ENCODE data around the gene LIPA.
"Not testable (repeated sequence)": the region's sequence is repeated elsewhere in the genome, so short reads cannot be mapped to it uniquely, and the experiment has no call there.

The LIPA gene
- 44.8 to 60.9 (median 49.4) reads per million in 3 donors for total RNA-seq

- H3K4me1 ChIP-seq (ENCODE audit: control insufficient read depth, insufficient read depth, low read length, poor library complexity, severe bottlenecking): peaks cover 9% of the 10 kb centered on the region
- H3K27me3 ChIP-seq (replicated peaks; ENCODE audit: control insufficient read depth, insufficient read depth, low read length, poor library complexity, severe bottlenecking): no peaks in the 10 kb centered on the region
- H3K9me3 ChIP-seq (ENCODE audit: control insufficient read depth, low read length): no peaks in the 10 kb centered on the region
- peak within 1 kb of the TSS; percentile 47 for H3K27ac ChIP-seq (ENCODE audit: insufficient read depth, low read length, poor library complexity, severe bottlenecking)
- peak; percentile 94 to 95 (median 94) for DNase-seq
- H3K36me3 ChIP-seq (ENCODE audit: control insufficient read depth, insufficient read depth, low read length): no peaks in the 10 kb centered on the region
- H3K4me3 ChIP-seq (ENCODE audit: insufficient read depth, low read depth, low read length, poor library complexity, severe bottlenecking): peak within 1 kb of the TSS; percentile 69
Measured at GRCh38 chr10:89251409-89252224, at the start of gene LIPA. Gene LIPA, minus strand, starts transcription at chr10:89251775. Its CDS starts 4,127 bp downstream, at chr10:89247648.

- DNase-seq: no peak
- Histone ChIP-seq H3K9me3 (ENCODE audit: control insufficient read depth, low read length) (no peaks in the 10 kb centered on the region), H3K4me1 (ENCODE audit: control insufficient read depth, insufficient read depth, low read length, poor library complexity, severe bottlenecking) (peaks cover 12% of the 10 kb centered on the region), H3K36me3 (ENCODE audit: control insufficient read depth, insufficient read depth, low read length) (peaks cover 6% of the 10 kb centered on the region), H3K27me3 (replicated peaks; ENCODE audit: control insufficient read depth, insufficient read depth, low read length, poor library complexity, severe bottlenecking) (no peaks in the 10 kb centered on the region), H3K4me3 (ENCODE audit: insufficient read depth, low read depth, low read length, poor library complexity, severe bottlenecking) (peak overlapping the region; percentile 57), H3K27ac (ENCODE audit: insufficient read depth, low read length, poor library complexity, severe bottlenecking) (peak overlapping the region; percentile 84)
Measured at GRCh38 chr10:89301232-89301631, 49.7 kb upstream of the LIPA start.

GRCh38 chr10:89299031-89299430 is 47.5 kb upstream of the LIPA start:
- peaks cover 14% of the 10 kb centered on the region for H3K4me1 ChIP-seq (ENCODE audit: control insufficient read depth, insufficient read depth, low read length, poor library complexity, severe bottlenecking)
- H3K27ac ChIP-seq (ENCODE audit: insufficient read depth, low read length, poor library complexity, severe bottlenecking): no peak overlapping the region
- no peaks in the 10 kb centered on the region for H3K36me3 ChIP-seq (ENCODE audit: control insufficient read depth, insufficient read depth, low read length)
- no peaks in the 10 kb centered on the region for H3K9me3 ChIP-seq (ENCODE audit: control insufficient read depth, low read length)
- no peaks in the 10 kb centered on the region for H3K27me3 ChIP-seq (replicated peaks; ENCODE audit: control insufficient read depth, insufficient read depth, low read length, poor library complexity, severe bottlenecking)
- DNase-seq: no peak
- no peak overlapping the region for H3K4me3 ChIP-seq (ENCODE audit: insufficient read depth, low read depth, low read length, poor library complexity, severe bottlenecking)

- H3K36me3 ChIP-seq (ENCODE audit: control insufficient read depth, insufficient read depth, low read length): no peaks in the 10 kb centered on the region
- no peak overlapping the region for H3K4me3 ChIP-seq (ENCODE audit: insufficient read depth, low read depth, low read length, poor library complexity, severe bottlenecking)
- no peaks in the 10 kb centered on the region for H3K9me3 ChIP-seq (ENCODE audit: control insufficient read depth, low read length)
- DNase-seq: no peak
- no peak overlapping the region for H3K27ac ChIP-seq (ENCODE audit: insufficient read depth, low read length, poor library complexity, severe bottlenecking)
- H3K4me1 ChIP-seq (ENCODE audit: control insufficient read depth, insufficient read depth, low read length, poor library complexity, severe bottlenecking): peaks cover 3% of the 10 kb centered on the region
- no peaks in the 10 kb centered on the region for H3K27me3 ChIP-seq (replicated peaks; ENCODE audit: control insufficient read depth, insufficient read depth, low read length, poor library complexity, severe bottlenecking)
Measured at GRCh38 chr10:89297791-89298190, 46.2 kb upstream of the LIPA start.

GRCh38 chr10:89297356-89297755 is 45.8 kb upstream of the LIPA start:
- no peak for DNase-seq
- Histone ChIP-seq H3K9me3 (ENCODE audit: control insufficient read depth, low read length) (no peaks in the 10 kb centered on the region), H3K4me3 (ENCODE audit: insufficient read depth, low read depth, low read length, poor library complexity, severe bottlenecking) (no peak overlapping the region), H3K27me3 (replicated peaks; ENCODE audit: control insufficient read depth, insufficient read depth, low read length, poor library complexity, severe bottlenecking) (no peaks in the 10 kb centered on the region), H3K4me1 (ENCODE audit: control insufficient read depth, insufficient read depth, low read length, poor library complexity, severe bottlenecking) (peaks cover 3% of the 10 kb centered on the region), H3K36me3 (ENCODE audit: control insufficient read depth, insufficient read depth, low read length) (no peaks in the 10 kb centered on the region), H3K27ac (ENCODE audit: insufficient read depth, low read length, poor library complexity, severe bottlenecking) (no peak overlapping the region)

- no peak for DNase-seq
- no peak overlapping the region for H3K4me3 ChIP-seq (ENCODE audit: insufficient read depth, low read depth, low read length, poor library complexity, severe bottlenecking)
Measured at GRCh38 chr10:89296220-89296648, 44.7 kb upstream of the LIPA start.

GRCh38 chr10:89295597-89295996 is 44.0 kb upstream of the LIPA start:
- Histone ChIP-seq H3K27me3 (replicated peaks; ENCODE audit: control insufficient read depth, insufficient read depth, low read length, poor library complexity, severe bottlenecking) (no peaks in the 10 kb centered on the region), H3K36me3 (ENCODE audit: control insufficient read depth, insufficient read depth, low read length) (no peaks in the 10 kb centered on the region), H3K4me1 (ENCODE audit: control insufficient read depth, insufficient read depth, low read length, poor library complexity, severe bottlenecking) (peaks cover 3% of the 10 kb centered on the region), H3K9me3 (ENCODE audit: control insufficient read depth, low read length) (no peaks in the 10 kb centered on the region), H3K4me3 (ENCODE audit: insufficient read depth, low read depth, low read length, poor library complexity, severe bottlenecking) (no peak overlapping the region), H3K27ac (ENCODE audit: insufficient read depth, low read length, poor library complexity, severe bottlenecking) (no peak overlapping the region)
- DNase-seq: no peak

More at GRCh38 chr10:89296220-89296648, 44.7 kb upstream of the LIPA start:
- Histone ChIP-seq H3K27me3 (replicated peaks; ENCODE audit: control insufficient read depth, insufficient read depth, low read length, poor library complexity, severe bottlenecking) (no peaks in the 10 kb centered on the region), H3K4me1 (ENCODE audit: control insufficient read depth, insufficient read depth, low read length, poor library complexity, severe bottlenecking) (peaks cover 3% of the 10 kb centered on the region), H3K27ac (ENCODE audit: insufficient read depth, low read length, poor library complexity, severe bottlenecking) (no peak overlapping the region), H3K36me3 (ENCODE audit: control insufficient read depth, insufficient read depth, low read length) (no peaks in the 10 kb centered on the region), H3K9me3 (ENCODE audit: control insufficient read depth, low read length) (no peaks in the 10 kb centered on the region)

GRCh38 chr10:89294721-89295239 is 43.2 kb upstream of the LIPA start:
- no peak for DNase-seq
- Histone ChIP-seq H3K4me3 (ENCODE audit: insufficient read depth, low read depth, low read length, poor library complexity, severe bottlenecking) (no peak overlapping the region), H3K36me3 (ENCODE audit: control insufficient read depth, insufficient read depth, low read length) (no peaks in the 10 kb centered on the region), H3K27me3 (replicated peaks; ENCODE audit: control insufficient read depth, insufficient read depth, low read length, poor library complexity, severe bottlenecking) (no peaks in the 10 kb centered on the region), H3K4me1 (ENCODE audit: control insufficient read depth, insufficient read depth, low read length, poor library complexity, severe bottlenecking) (peaks cover 3% of the 10 kb centered on the region), H3K27ac (ENCODE audit: insufficient read depth, low read length, poor library complexity, severe bottlenecking) (no peak overlapping the region), H3K9me3 (ENCODE audit: control insufficient read depth, low read length) (no peaks in the 10 kb centered on the region)

GRCh38 chr10:89285303-89285702 is 33.7 kb upstream of the LIPA start:
- not testable (repeated sequence) for H3K27me3 ChIP-seq (replicated peaks; ENCODE audit: control insufficient read depth, insufficient read depth, low read length, poor library complexity, severe bottlenecking); H3K4me1 ChIP-seq (ENCODE audit: control insufficient read depth, insufficient read depth, low read length, poor library complexity, severe bottlenecking); H3K4me3 ChIP-seq (ENCODE audit: insufficient read depth, low read depth, low read length, poor library complexity, severe bottlenecking); H3K27ac ChIP-seq (ENCODE audit: insufficient read depth, low read length, poor library complexity, severe bottlenecking); DNase-seq; H3K9me3 ChIP-seq (ENCODE audit: control insufficient read depth, low read length); H3K36me3 ChIP-seq (ENCODE audit: control insufficient read depth, insufficient read depth, low read length)

- H3K4me3 ChIP-seq (ENCODE audit: insufficient read depth, low read depth, low read length, poor library complexity, severe bottlenecking); H3K9me3 ChIP-seq (ENCODE audit: control insufficient read depth, low read length); H3K36me3 ChIP-seq (ENCODE audit: control insufficient read depth, insufficient read depth, low read length); H3K27me3 ChIP-seq (replicated peaks; ENCODE audit: control insufficient read depth, insufficient read depth, low read length, poor library complexity, severe bottlenecking); DNase-seq; H3K4me1 ChIP-seq (ENCODE audit: control insufficient read depth, insufficient read depth, low read length, poor library complexity, severe bottlenecking); H3K27ac ChIP-seq (ENCODE audit: insufficient read depth, low read length, poor library complexity, severe bottlenecking): not testable (repeated sequence)
Measured at GRCh38 chr10:89284711-89285110, 33.1 kb upstream of the LIPA start.
